H9 (cell line): Measurements from ENCODE around the gene DUS2. TPM values are rescaled to one million over a fixed set of nuclear protein-coding genes. Genes with fewer than 3 reads are reported as not detected.

Experiments used
- DNase-seq: peaks from one replicate; pipeline ENCODE4 v3.0.0-alpha.2; 2017
- H2AFZ ChIP-seq: one replicate; pipeline ENCODE4 v1.6.1; 2013; ENCODE audit warnings: mild to moderate bottlenecking, low read length, control low read depth, moderate library complexity
- H2AK5ac ChIP-seq: 2 replicates; pipeline ENCODE4 v1.6.1; 2013; ENCODE audit warnings: low read length, control low read depth, mixed read lengths; ENCODE audit not compliant: insufficient read length
- H2BK120ac ChIP-seq: one replicate; pipeline ENCODE4 v1.6.1; 2013; ENCODE audit warnings: low read depth, mild to moderate bottlenecking, low read length, control low read depth, inconsistent platforms; ENCODE audit not compliant: poor library complexity, severe bottlenecking
- H2BK12ac ChIP-seq: 2 replicates; pipeline ENCODE4 v1.6.1; 2013; ENCODE audit warnings: low read length, control low read depth, mixed read lengths, low read depth; ENCODE audit not compliant: insufficient read length
- H2BK15ac ChIP-seq: 2 replicates; pipeline ENCODE4 v1.6.1; 2013; ENCODE audit warnings: low read depth, low read length, control low read depth
- H2BK20ac ChIP-seq: one replicate; pipeline ENCODE4 v1.6.1; 2013; ENCODE audit warnings: low read depth, mild to moderate bottlenecking, low read length, control low read depth, inconsistent platforms; ENCODE audit not compliant: poor library complexity, severe bottlenecking
- H2BK5ac ChIP-seq: 2 replicates; pipeline ENCODE4 v1.6.1; 2013; ENCODE audit warnings: low read length, control low read depth, mixed read lengths; ENCODE audit not compliant: insufficient read length
- H3K14ac ChIP-seq: 2 replicates; pipeline ENCODE4 v1.6.1; 2013; ENCODE audit warnings: low read length, control low read depth; ENCODE audit not compliant: insufficient read depth
- H3K18ac ChIP-seq: 2 replicates; pipeline ENCODE4 v1.6.1; 2013; ENCODE audit warnings: low read depth, mild to moderate bottlenecking, mixed read lengths, low read length, control low read depth; ENCODE audit not compliant: insufficient read length
- H3K23ac ChIP-seq: 2 replicates; pipeline ENCODE4 v1.6.1; 2013; ENCODE audit warnings: low read length, control low read depth, mixed read lengths, low read depth; ENCODE audit not compliant: insufficient read length
- H3K23me2 ChIP-seq: 2 replicates; pipeline ENCODE4 v1.6.1; 2013; ENCODE audit warnings: low read depth, mild to moderate bottlenecking, mixed read lengths, low read length, control low read depth; ENCODE audit not compliant: insufficient read length, poor library complexity, severe bottlenecking
- H3K27ac ChIP-seq: 2 replicates; pipeline ENCODE4 v1.5.1; 2013; ENCODE audit warnings: low read length, control low read depth, mixed read lengths, low read depth; ENCODE audit not compliant: insufficient read length
- H3K27me3 ChIP-seq: 2 replicates; pipeline ENCODE4 v1.6.1; 2013; ENCODE audit warnings: low read length, control low read depth, inconsistent platforms; ENCODE audit not compliant: insufficient read depth
- H3K4ac ChIP-seq: 2 replicates; pipeline ENCODE4 v1.6.1; 2013; ENCODE audit warnings: low read depth, mild to moderate bottlenecking, control low read depth, inconsistent platforms, low read length, moderate library complexity
- H3K4me1 ChIP-seq: 2 replicates; pipeline ENCODE4 v1.6.1; 2013; ENCODE audit warnings: low read length, control low read depth, inconsistent platforms; ENCODE audit not compliant: insufficient read depth
- H3K4me2 ChIP-seq: 2 replicates; pipeline ENCODE4 v1.6.1; 2013; ENCODE audit warnings: low read length, control low read depth, mixed read lengths; ENCODE audit not compliant: insufficient read length, insufficient read depth
- H3K56ac ChIP-seq: 2 replicates; pipeline ENCODE4 v1.6.1; 2013; ENCODE audit warnings: low read depth, mild to moderate bottlenecking, mixed read lengths, low read length, control low read depth; ENCODE audit not compliant: insufficient read length
- H3K79me1 ChIP-seq: 2 replicates; pipeline ENCODE4 v1.6.1; 2013; ENCODE audit warnings: low read depth, mild to moderate bottlenecking, moderate library complexity, low read length, control low read depth, inconsistent platforms; ENCODE audit not compliant: insufficient read depth, poor library complexity, severe bottlenecking
- H3K79me2 ChIP-seq: 2 replicates; pipeline ENCODE4 v1.6.1; 2013; ENCODE audit warnings: low read length, control low read depth, inconsistent platforms; ENCODE audit not compliant: insufficient read depth
- H3K9ac ChIP-seq: 2 replicates; pipeline ENCODE4 v1.6.1; 2013; ENCODE audit warnings: low read length, control low read depth, mixed read lengths; ENCODE audit not compliant: insufficient read length; ENCODE audit errors: extremely low read depth
- H3K9me3 ChIP-seq: one replicate; pipeline ENCODE4 v1.6.1; 2013; ENCODE audit warnings: low read depth, low read length, inconsistent platforms; ENCODE audit not compliant: control insufficient read depth
- H3T11ph ChIP-seq: one replicate; pipeline ENCODE4 v1.6.1; 2013; ENCODE audit warnings: mild to moderate bottlenecking, low read length, control low read depth, inconsistent platforms
- H4K20me1 ChIP-seq: one replicate; pipeline ENCODE4 v1.6.1; 2013; ENCODE audit not compliant: control insufficient read depth, insufficient read length, insufficient read depth
- H4K5ac ChIP-seq: 2 replicates; pipeline ENCODE4 v1.6.1; 2013; ENCODE audit warnings: low read depth, mild to moderate bottlenecking, mixed read lengths, low read length, control low read depth; ENCODE audit not compliant: insufficient read length
- H4K8ac ChIP-seq: replicated peaks from 2 replicates; pipeline ENCODE4 v1.6.1; 2013; ENCODE audit warnings: low read length, control low read depth, mixed read lengths, low read depth; ENCODE audit not compliant: insufficient read length
- H4K91ac ChIP-seq: 2 replicates; pipeline ENCODE4 v1.6.1; 2013; ENCODE audit warnings: low read depth, mild to moderate bottlenecking, moderate library complexity, mixed read lengths, low read length, control low read depth; ENCODE audit not compliant: insufficient read length
- H3K27ac Mint-ChIP-seq, 3 experiments: 2 replicates in 2 of 3; 3 replicates in 1 of 3; pipeline ENCODE4 v1.8.0; 2020 to 2021; ENCODE audit warnings: mixed read lengths in 3 of 3, mild to moderate bottlenecking in 1 of 3, moderate library complexity in 1 of 3
- H3K27me3 Mint-ChIP-seq: 2 replicates; pipeline ENCODE4 v1.8.0; 2021; ENCODE audit warnings: low read depth, mild to moderate bottlenecking, moderate library complexity, mixed read lengths
- H3K36me3 Mint-ChIP-seq, 3 experiments: 2 replicates in 2 of 3; 3 replicates in 1 of 3; pipeline ENCODE4 v1.8.0; 2020 to 2021; ENCODE audit warnings: low read depth in 3 of 3, mixed read lengths in 3 of 3; ENCODE audit not compliant: insufficient read depth in 1 of 3
- H3K4me1 Mint-ChIP-seq, 2 experiments: 2 replicates each; pipeline ENCODE4 v1.8.0; 2020; ENCODE audit warnings: mixed read lengths in 2 of 2
- H3K4me3 Mint-ChIP-seq, 2 experiments: 2 replicates in 1 of 2; 3 replicates in 1 of 2; pipeline ENCODE4 v1.8.0; 2020 to 2021; ENCODE audit warnings: mild to moderate bottlenecking in 2 of 2, mixed read lengths in 2 of 2, moderate library complexity in 1 of 2
- H3K9me3 Mint-ChIP-seq, 2 experiments: 2 replicates in 1 of 2; 3 replicates in 1 of 2; pipeline ENCODE4 v1.8.0; 2020; ENCODE audit warnings: mild to moderate bottlenecking in 2 of 2, mixed read lengths in 2 of 2, moderate library complexity in 1 of 2
- WGBS: extraction: QIAGEN DNeasy Blood & Tissue Kit; methylation state at CpG from one replicate; pipeline ENCODE4 v1.1.7; 2013; ENCODE audit warnings: missing lambda C conversion rate, low lambda C conversion rate, mixed read lengths; ENCODE audit not compliant: insufficient read length; ENCODE audit errors: extremely low coverage; 5-methylcytosine and 5-hydroxymethylcytosine counted together
- total RNA-seq: library from RNA; stranded (reverse); gene quantifications from 2 replicates; pipeline ENCODE4 v1.2.1, GENCODE V29; 2021
- TF ChIP-seq, protein P1 (sequence below): fragments of 200-600 bp; sonication (generic); conservative IDR thresholded peaks from 3 replicates; pipeline ENCODE4 v1.8.0; 2021; ENCODE audit warnings: antibody characterized with exemption, mild to moderate bottlenecking

The DUS2 gene
- total RNA-seq, 1 experiment from 2014 or later, result 28.5 TPM

DNA sequence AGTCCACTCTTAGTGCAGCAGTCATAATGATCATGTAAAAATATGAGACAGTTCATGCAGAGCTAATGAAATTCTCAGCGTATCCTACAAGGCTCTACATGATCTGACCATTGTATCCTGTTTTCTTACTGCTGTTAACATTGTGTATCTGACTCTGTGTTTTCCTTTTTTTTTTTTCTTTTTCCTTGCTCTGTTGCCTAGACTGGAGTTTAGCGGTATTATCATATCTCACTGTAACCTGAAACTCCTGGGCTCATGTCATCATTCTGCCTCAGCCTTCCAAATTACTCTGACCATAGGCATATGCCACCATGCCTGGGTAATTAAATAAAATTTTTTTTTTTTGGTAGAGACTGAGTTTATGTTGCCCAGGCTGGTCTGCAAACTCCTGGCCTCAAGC, 12.1 kb downstream of the DUS2 start:
- no peak overlapping the region for H3K4me3 Mint-ChIP-seq
- H3K27me3 Mint-ChIP-seq, result no peaks in the 10 kb centered on the region
- H3K4me1 Mint-ChIP-seq, result peaks cover 0 to under 1% of the 10 kb centered on the region in 2 experiments; a peak in 1 of 4 replicates
- Histone ChIP-seq H3K4ac (no peak overlapping the region), H3K27me3 (no peaks in the 10 kb centered on the region), H2BK12ac (no peak overlapping the region), H3T11ph (no peak overlapping the region), H3K79me2 (no peaks in the 10 kb centered on the region), H3K4me1 (no peaks in the 10 kb centered on the region), H3K9ac (no peak overlapping the region), H4K91ac (no peak overlapping the region), H3K18ac (no peak overlapping the region), H3K23ac (no peak overlapping the region), H4K20me1 (no peaks in the 10 kb centered on the region), H4K8ac (no peak overlapping the region), H2BK15ac (no peak overlapping the region), H3K14ac (no peak overlapping the region), H3K56ac (no peak overlapping the region), H4K5ac (no peak overlapping the region), H3K23me2 (no peaks in the 10 kb centered on the region), H2BK5ac (no peak overlapping the region), H2BK20ac (no peak overlapping the region), H3K27ac (no peak overlapping the region), H2BK120ac (no peak overlapping the region), H3K79me1 (no peaks in the 10 kb centered on the region), H3K9me3 (no peaks in the 10 kb centered on the region), H2AK5ac (no peak overlapping the region), H2AFZ (no peak overlapping the region), H3K4me2 (no peak overlapping the region)
- TF ChIP-seq, protein P1, sequence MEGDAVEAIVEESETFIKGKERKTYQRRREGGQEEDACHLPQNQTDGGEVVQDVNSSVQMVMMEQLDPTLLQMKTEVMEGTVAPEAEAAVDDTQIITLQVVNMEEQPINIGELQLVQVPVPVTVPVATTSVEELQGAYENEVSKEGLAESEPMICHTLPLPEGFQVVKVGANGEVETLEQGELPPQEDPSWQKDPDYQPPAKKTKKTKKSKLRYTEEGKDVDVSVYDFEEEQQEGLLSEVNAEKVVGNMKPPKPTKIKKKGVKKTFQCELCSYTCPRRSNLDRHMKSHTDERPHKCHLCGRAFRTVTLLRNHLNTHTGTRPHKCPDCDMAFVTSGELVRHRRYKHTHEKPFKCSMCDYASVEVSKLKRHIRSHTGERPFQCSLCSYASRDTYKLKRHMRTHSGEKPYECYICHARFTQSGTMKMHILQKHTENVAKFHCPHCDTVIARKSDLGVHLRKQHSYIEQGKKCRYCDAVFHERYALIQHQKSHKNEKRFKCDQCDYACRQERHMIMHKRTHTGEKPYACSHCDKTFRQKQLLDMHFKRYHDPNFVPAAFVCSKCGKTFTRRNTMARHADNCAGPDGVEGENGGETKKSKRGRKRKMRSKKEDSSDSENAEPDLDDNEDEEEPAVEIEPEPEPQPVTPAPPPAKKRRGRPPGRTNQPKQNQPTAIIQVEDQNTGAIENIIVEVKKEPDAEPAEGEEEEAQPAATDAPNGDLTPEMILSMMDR, result no peak
- no peak for DNase-seq
- no CpG with 5 or more reads among the region's 2 CpGs for WGBS
- peaks cover 7 to 15% (median 13%) of the 10 kb centered on the region in 3 experiments; a peak in 6 of 7 replicates for H3K36me3 Mint-ChIP-seq
- H3K27ac Mint-ChIP-seq, result no peak overlapping the region
- H3K9me3 Mint-ChIP-seq, result no peaks in the 10 kb centered on the region
